Measurements from ENCODE around the gene OGG1.

Gene OGG1

GRCh38 chr3:9804996-9805395, 55.2 kb downstream of the OGG1 start:
- Mint-ChIP-seq H3K36me3 (peaks cover 8% of the 10 kb centered on the region), H3K27me3 (no peaks in the 10 kb centered on the region), H3K9me3 (no peaks in the 10 kb centered on the region), H3K4me3 (no peak overlapping the region), H3K27ac (no peak overlapping the region), H3K4me1 (peaks cover 30% of the 10 kb centered on the region)

- no peaks in the 10 kb centered on the region for H3K27me3 Mint-ChIP-seq
- no peak overlapping the region for H3K4me3 Mint-ChIP-seq
- peaks cover 37% of the 10 kb centered on the region for H3K4me1 Mint-ChIP-seq
- H3K9me3 Mint-ChIP-seq: no peaks in the 10 kb centered on the region
- H3K27ac Mint-ChIP-seq: no peak overlapping the region
- H3K36me3 Mint-ChIP-seq: peaks cover 8% of the 10 kb centered on the region
Observed at GRCh38 chr3:9806137-9806536, 56.4 kb downstream of the OGG1 start.
